Measurements from ENCODE around the gene TMEM191C.

GRCh38 chr22:21445437-21446127, 21.6 kb upstream of the TMEM191C start:
- no peak for TF ChIP-seq POLR2AphosphoS5 (IDR thresholded peaks at IDR 0.05; ENCODE audit: borderline replicate concordance, low read depth, low read length)
- no peak for TF ChIP-seq EZH2 (IDR thresholded peaks at IDR 0.05)
